GM12878 (cell line): Measurements from ENCODE around the gene SLC5A10. TPM values are rescaled to one million over a fixed set of nuclear protein-coding genes. Genes with fewer than 3 reads are reported as not detected.

Experiments used
- ATAC-seq: fragments of 200-7000 bp; cut with Tn5 transposase; 3 replicates; pipeline ENCODE4 v1.9.1; 2020; ENCODE audit warnings: mild to moderate bottlenecking, moderate library complexity
- BruUV-seq: library from RNA; stranded (reverse); fragments of 400-500 nt; replicated peaks from 2 replicates; lab custom pipeline; 2021; lab: Mats Ljungman, UMichigan
- CTCF ChIA-PET: fragments of 300-600 bp; sonication (Branson Sonifier 250); formaldehyde crosslinking; extraction: SDS; loops from one replicate; lab custom pipeline; 2021; ENCODE audit warnings: inconsistent platforms; lab: Yijun Ruan, JAX
- POLR2A ChIA-PET: fragments of 350-600 bp; formaldehyde crosslinking; extraction: SDS; loops from one replicate; lab custom pipeline; 2021; ENCODE audit warnings: inconsistent platforms; lab: Charles Lee
- RAD21 ChIA-PET: fragments of 300-600 bp; sonication (Branson Sonifier 250); formaldehyde crosslinking; loops from one replicate; lab custom pipeline; 2023; ENCODE audit warnings: antibody characterized with exemption; ENCODE audit not compliant: unreplicated experiment; lab: Charles Lee
- SMC1A ChIA-PET: fragments of 300-600 bp; sonication (Branson Sonifier 250); formaldehyde crosslinking; loops from one replicate; lab custom pipeline; 2023; ENCODE audit not compliant: unreplicated experiment, uncharacterized antibody; lab: Charles Lee
- DNase-seq: peaks from one replicate; pipeline ENCODE4 v3.0.0-alpha.2; 2011; ENCODE audit warnings: low read depth, low spot score
- FAIRE-seq: peaks from 3 replicates; lab custom pipeline; 2011; peaks lifted over from hg19 to GRCh38; lab: Jason Lieb, UNC
- H2AFZ ChIP-seq: 2 replicates; pipeline ENCODE4 v1.6.0; 2011; ENCODE audit warnings: low read depth, low read length, control low read depth; ENCODE audit not compliant: control insufficient read depth
- H3K27ac ChIP-seq: 2 replicates; pipeline ENCODE4 v1.5.1; 2011; ENCODE audit warnings: control low read depth; ENCODE audit not compliant: control insufficient read depth, insufficient read depth
- H3K27me3 ChIP-seq, 2 experiments: replicated peaks in 1 of 2; 2 replicates each; pipeline versions ENCODE4 v1.6.0 to v1.6.1; 2011; ENCODE audit warnings: low read length in 1 of 2; ENCODE audit not compliant: control insufficient read depth in 2 of 2, insufficient read depth in 2 of 2
- H3K36me3 ChIP-seq, 2 experiments: 2 replicates each; pipeline ENCODE4 v1.5.1; 2011; ENCODE audit warnings: low read length in 1 of 2; ENCODE audit not compliant: control insufficient read depth in 2 of 2, insufficient read depth in 2 of 2
- H3K4me1 ChIP-seq: 2 replicates; pipeline ENCODE4 v1.6.1; 2011; ENCODE audit warnings: mild to moderate bottlenecking, low read length, moderate library complexity, mixed read lengths; ENCODE audit not compliant: control insufficient read depth, insufficient read depth
- H3K4me2 ChIP-seq: 2 replicates; pipeline ENCODE4 v1.6.0; 2011; ENCODE audit warnings: control low read depth; ENCODE audit not compliant: control insufficient read depth, insufficient read depth
- H3K4me3 ChIP-seq: fragments of 200-600 bp; sonication (generic); 2 replicates; pipeline ENCODE4 v1.5.1; 2016
- H3K79me2 ChIP-seq: 2 replicates; pipeline ENCODE4 v1.6.0; 2011; ENCODE audit warnings: low read length; ENCODE audit not compliant: control insufficient read depth, insufficient read depth
- H3K9ac ChIP-seq: 2 replicates; pipeline ENCODE4 v1.8.0; 2011; ENCODE audit warnings: low read length, control low read depth, mixed read lengths; ENCODE audit not compliant: control insufficient read depth, insufficient read depth
- H3K9me3 ChIP-seq: replicated peaks from 3 replicates; pipeline ENCODE4 v1.5.1; 2011; ENCODE audit warnings: mild to moderate bottlenecking, low read length; ENCODE audit not compliant: control insufficient read depth, insufficient read depth
- H4K20me1 ChIP-seq: 2 replicates; pipeline ENCODE4 v1.6.0; 2011; ENCODE audit not compliant: control insufficient read depth, insufficient read depth
- BCL11A ChIP-seq: IDR thresholded peaks from 2 replicates; pipeline ENCODE4 v1.6.1; 2011; ENCODE audit warnings: low read depth, low read length
- CBX3 ChIP-seq: fragments of 200-600 bp; sonication (generic); IDR thresholded peaks from 2 replicates; pipeline ENCODE4 v1.6.1; 2016; ENCODE audit warnings: low read depth, borderline replicate concordance
- CREM ChIP-seq: IDR thresholded peaks from 2 replicates; pipeline ENCODE4 v1.6.1; 2014; ENCODE audit warnings: antibody characterized with exemption, low read depth
- EGR1 ChIP-seq, 2 experiments: IDR thresholded peaks; 1 replicate in 1 of 2; 2 replicates in 1 of 2; pipeline ENCODE4 v1.6.1; 2011 to 2012; ENCODE audit warnings: low read depth in 2 of 2, low read length in 2 of 2, borderline replicate concordance in 1 of 2, mild to moderate bottlenecking in 1 of 2, moderate library complexity in 1 of 2
- IKZF1 ChIP-seq: fragments of 450-650 bp; conservative IDR thresholded peaks from 2 replicates; pipeline ENCODE4 v1.6.1; 2017; ENCODE audit warnings: antibody characterized with exemption, mild to moderate bottlenecking
- IKZF2 ChIP-seq, 2 experiments: fragments of 450-650 bp; IDR thresholded peaks; 2 replicates each; pipeline ENCODE4 v1.6.1; 2017; ENCODE audit warnings: mild to moderate bottlenecking in 2 of 2, moderate library complexity in 2 of 2
- MTA3 ChIP-seq: IDR thresholded peaks from 2 replicates; pipeline ENCODE4 v1.6.1; 2012; ENCODE audit warnings: low read length, inconsistent platforms, borderline replicate concordance
- SMARCA5 ChIP-seq: fragments of 450-650 bp; IDR thresholded peaks from 2 replicates; pipeline ENCODE4 v1.6.1; 2017; ENCODE audit warnings: mild to moderate bottlenecking
- WGBS: methylation state at CpG from one replicate; pipeline ENCODE4 v1.1.6; 2016; ENCODE audit warnings: low lambda C conversion rate; ENCODE audit not compliant: insufficient replicate concordance, insufficient coverage; ENCODE audit errors: missing lambda C conversion rate; 5-methylcytosine and 5-hydroxymethylcytosine counted together
- in situ Hi-C: fragments of 300-500 bp; cut with MboI; formaldehyde crosslinking; loops from 9 replicates; pipeline ENCODE4 v1.14.3; 2018; ENCODE audit warnings: mixed read lengths
- intact Hi-C: fragments of 100-400 bp; cut with micrococcal nuclease; formaldehyde crosslinking; loops from one replicate; pipeline ENCODE4 v1.14.2; 2022; ENCODE audit not compliant: unreplicated experiment
- polyA plus RNA-seq, 11 experiments: library from polyadenylated mRNA; depleted of rRNA in 4 of 11; unstranded in 6 of 11; stranded (reverse) in 5 of 11; fragments of >200 nt; fragmentation: Nextera tagmentation in 4 of 11; fragmentation: Illumina TruSeq in 1 of 11; extraction: Ambion mirVana in 4 of 11; extraction: Trizol in 1 of 11; gene quantifications; 1 replicate in 1 of 11; 2 replicates in 10 of 11; pipeline versions ENCODE4 v1.2.1 to v1.2.3, GENCODE V29; 2011 to 2016; ENCODE audit warnings: inconsistent platforms in 2 of 11, missing spikeins in 2 of 11, low read depth in 1 of 11
- total RNA-seq, 4 experiments: library from RNA; depleted of rRNA in 3 of 4; stranded (reverse); fragments of >200 nt in 3 of 4; fragmentation: Illumina TruSeq in 1 of 4; extraction: Trizol in 1 of 4; gene quantifications; 2 replicates each; pipeline versions ENCODE4 v1.2.1 to v1.2.3, GENCODE V29; 2013 to 2021

SLC5A10 gene
- total and polyA plus RNA-seq, 10 of the 15 experiments (the other 5 are each of a cell fraction or from before 2014, with no cell fraction given) = under 0.01 to 0.18 (median 0.07) TPM; not detected in 4

GRCh38 chr17:18910881-18911280, 41.1 kb upstream of the SLC5A10 start:
- DNase-seq (no peak), FAIRE-seq (no peak), ATAC-seq (no peak)
- BruUV-seq = no TSS peak
- H3K4me3 ChIP-seq = no peak overlapping the region
- H3K27ac ChIP-seq = no peak overlapping the region
- ChIA-PET SMC1A (interaction anchor here (1.4 kb wide), 1 partner anchor 10 kb away, joined by 6 read pairs; no protein-coding TSS in a partner anchor), POLR2A (no interaction called here), CTCF (interaction anchor here (0.6 kb wide), 1 partner anchor 12 kb away, joined by 3 read pairs; no protein-coding TSS in a partner anchor), RAD21 (no interaction called here)
- intact Hi-C loops = no loop called here
- H3K4me1 ChIP-seq = no peaks in the 10 kb centered on the region
- H3K36me3 ChIP-seq = peaks cover 16 to 30% of the 10 kb centered on the region in 2 experiments
- no peak overlapping the region for H3K9ac ChIP-seq
- H2AFZ ChIP-seq = no peak overlapping the region
- no peaks in the 10 kb centered on the region; the same call in 2 of the 3 replicates for H3K9me3 ChIP-seq
- TF ChIP-seq CBX3 = no peak
- TF ChIP-seq IKZF1 = no peak
- no peak for TF ChIP-seq CREM
- no peak for TF ChIP-seq BCL11A
- no peak for TF ChIP-seq MTA3
- no peak for TF ChIP-seq SMARCA5
- TF ChIP-seq IKZF2 (IDR thresholded peaks at IDR 0.05) = no peak
- TF ChIP-seq EGR1 (IDR thresholded peaks at IDR 0.05; ENCODE audit: borderline replicate concordance in 1 of 2, low read depth in 2 of 2, low read length in 2 of 2) = no peak
- H4K20me1 ChIP-seq = no peaks in the 10 kb centered on the region
- WGBS = 94% methylated on average over 6 of the region's 6 CpGs
- H3K27me3 ChIP-seq = no peaks in the 10 kb centered on the region
- no peaks in the 10 kb centered on the region for H3K79me2 ChIP-seq
- in situ Hi-C loops = loop anchor here (25.0 kb wide), 1 partner anchor 1924 kb away; no protein-coding TSS in a partner anchor
- H3K4me2 ChIP-seq = no peak overlapping the region
